IPS DF 19.7 (cell line): ENCODE data around the gene LMAN1L.

Experiments
- DNase-seq: peaks from one replicate; pipeline ENCODE4 v3.0.0-alpha.2; 2013; ENCODE audit warnings: low read depth, low spot score

LMAN1L gene

GRCh38 chr15:74857082-74857655, 44.5 kb downstream of the LMAN1L start:
- DNase-seq, result no peak

GRCh38 chr15:74857671-74858368, 45.2 kb downstream of the LMAN1L start:
- DNase-seq, result no peak

- DNase-seq, result no peak
Observed at GRCh38 chr15:74858369-74858740, 45.7 kb downstream of the LMAN1L start.

GRCh38 chr15:74863239-74864056, 50.8 kb downstream of the LMAN1L start:
- no peak for DNase-seq

- DNase-seq, result no peak
Observed at GRCh38 chr15:74864296-74864695, 51.7 kb downstream of the LMAN1L start.

GRCh38 chr15:74865316-74865715, 52.7 kb downstream of the LMAN1L start:
- DNase-seq, result no peak

GRCh38 chr15:74866090-74866489, 53.5 kb downstream of the LMAN1L start:
- no peak for DNase-seq

GRCh38 chr15:74867466-74868038, 54.9 kb downstream of the LMAN1L start:
- DNase-seq, result no peak

- no peak for DNase-seq
Observed at GRCh38 chr15:74868059-74868458, 55.4 kb downstream of the LMAN1L start.

GRCh38 chr15:74869372-74869725, 56.7 kb downstream of the LMAN1L start:
- no peak for DNase-seq

- no peak for DNase-seq
Observed at GRCh38 chr15:74869726-74870407, 57.2 kb downstream of the LMAN1L start.

- no peak for DNase-seq
Observed at GRCh38 chr15:74870436-74871215, 58.0 kb downstream of the LMAN1L start.

- DNase-seq, result no peak
Observed at GRCh38 chr15:74872702-74873035, 60.0 kb downstream of the LMAN1L start.

GRCh38 chr15:74873036-74873755, 60.6 kb downstream of the LMAN1L start, which contains the start of gene SCAMP2:
SCAMP2 (minus strand) TSS chr15:74873365; CDS start chr15:74873255, 110 bp downstream.
- DNase-seq, result peak; percentile 93

- no peak for DNase-seq
Observed at GRCh38 chr15:74873756-74874424, 61.3 kb downstream of the LMAN1L start.
